NCI-H748 (cell line): ENCODE data around the gene AK9.

Experiments
- DNase-seq: peaks from one replicate; lab custom pipeline; 2025; ENCODE audit not compliant: unreplicated experiment; lab: John Stamatoyannopoulos, UW

The AK9 gene

DNA sequence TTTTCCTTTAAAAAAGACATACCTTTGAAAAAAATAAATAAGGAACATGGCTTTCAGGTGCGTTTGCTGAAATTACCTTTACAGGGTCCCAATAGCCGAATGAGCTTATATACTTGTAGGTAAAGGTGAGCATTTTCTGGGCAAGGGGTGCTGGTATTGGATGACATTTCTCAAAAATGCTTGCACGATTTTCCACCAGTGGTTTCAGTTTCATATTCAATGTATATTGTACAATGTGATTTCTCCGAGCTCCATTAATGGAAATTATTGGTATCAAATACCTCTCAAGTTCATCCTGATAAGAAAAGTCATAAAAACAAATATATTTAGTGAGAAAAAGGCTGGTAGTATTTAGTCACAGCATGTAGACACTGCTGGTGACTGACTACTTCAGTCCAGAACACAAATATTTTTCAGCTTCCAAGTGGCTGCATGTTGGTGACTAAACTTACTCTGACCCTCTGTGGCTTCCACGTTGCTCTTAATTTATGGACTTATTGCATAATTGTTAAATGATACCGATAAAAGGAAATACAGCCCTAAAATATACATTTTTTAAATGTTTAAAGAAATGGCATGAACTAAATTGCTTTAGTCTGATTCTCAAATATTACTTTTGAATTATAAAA, 175.1 kb downstream of the AK9 start:
- no peak for DNase-seq

DNA sequence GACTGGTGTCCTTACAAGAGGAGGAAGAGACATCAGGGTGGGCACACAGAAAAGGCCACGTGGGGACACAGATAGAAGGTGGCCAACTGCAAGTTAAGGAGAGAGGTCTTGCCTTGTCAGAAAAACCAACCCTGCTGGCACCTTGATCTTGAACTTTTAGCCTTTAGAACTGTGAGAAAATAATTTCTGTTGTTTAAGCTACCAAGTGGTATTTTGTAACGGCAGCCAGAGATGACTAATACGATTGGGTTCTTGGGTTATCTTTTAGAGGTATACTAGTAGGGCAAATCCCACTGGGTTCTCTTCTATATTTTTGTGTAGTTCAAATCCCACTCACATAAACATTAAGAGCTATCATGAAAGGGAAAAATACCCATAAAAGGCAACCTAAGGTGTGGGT, 176.1 kb downstream of the AK9 start:
- no peak for DNase-seq

DNA sequence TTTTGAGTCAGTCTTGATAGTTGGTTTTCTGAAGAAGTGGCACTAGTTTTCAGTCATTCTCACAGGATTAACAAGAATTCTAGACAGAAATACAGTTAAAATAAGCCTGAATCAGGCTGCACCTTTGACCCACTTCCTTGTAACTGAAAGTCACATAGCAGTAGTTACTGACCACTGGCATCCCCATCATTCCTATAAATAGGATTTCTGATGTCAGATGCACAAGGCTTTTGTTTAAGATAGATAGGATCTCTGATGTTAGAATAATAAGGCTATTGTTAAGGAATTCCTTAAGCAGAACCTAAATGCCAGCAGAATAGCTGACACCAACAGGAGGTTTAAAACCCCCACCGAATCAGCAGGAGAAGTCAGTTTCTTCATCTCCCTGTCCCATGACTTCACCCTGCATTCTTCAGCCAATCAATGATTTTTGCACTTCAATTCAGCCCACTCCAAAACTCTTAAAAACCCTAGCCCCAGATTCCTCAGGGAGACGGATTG, 177.4 kb downstream of the AK9 start:
- DNase-seq: no peak

DNA sequence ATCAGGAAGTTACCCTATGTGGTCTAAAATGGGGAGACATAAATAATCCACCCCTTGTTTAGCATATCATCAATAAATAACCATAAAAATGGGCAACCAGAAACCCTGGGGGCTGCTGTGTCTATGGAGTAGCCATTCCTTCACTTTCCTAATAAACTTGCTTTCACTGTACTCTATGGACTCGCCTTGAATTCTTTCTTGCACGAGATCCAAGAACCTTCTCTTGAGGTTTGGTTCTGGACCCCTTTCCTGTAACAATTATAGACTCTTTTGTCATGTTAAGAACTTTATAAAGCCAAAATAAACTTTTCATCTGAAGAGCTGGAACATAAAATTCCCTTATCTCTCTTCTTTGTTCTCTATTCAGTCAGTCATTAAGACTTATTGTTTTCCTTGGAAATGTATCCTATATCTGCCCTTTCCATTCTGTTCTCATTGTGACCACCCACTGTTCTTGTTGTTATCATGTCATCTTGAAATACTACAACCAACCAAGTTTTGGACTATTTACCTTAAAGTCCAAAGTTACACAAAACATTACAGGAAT, 178.7 kb downstream of the AK9 start:
- no peak for DNase-seq

DNA sequence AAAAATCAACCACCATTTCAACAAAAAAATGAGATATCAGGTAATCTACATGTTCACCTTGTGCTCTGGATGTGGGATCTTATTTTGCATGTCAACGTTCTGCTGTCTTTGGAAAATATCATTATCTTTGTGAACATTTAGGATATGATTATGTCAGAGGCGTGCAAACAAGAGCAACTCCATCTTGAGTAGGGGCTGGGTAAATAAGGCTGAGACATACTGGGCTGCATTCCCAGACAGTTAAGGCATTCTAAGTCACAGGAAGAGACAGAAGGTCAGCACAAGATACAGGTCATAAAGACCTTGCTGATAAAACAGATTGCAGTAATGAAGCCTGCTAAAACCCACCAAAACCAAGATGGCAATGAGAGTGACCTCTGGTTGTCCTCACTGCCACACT, 179.2 kb downstream of the AK9 start:
- no peak for DNase-seq

DNA sequence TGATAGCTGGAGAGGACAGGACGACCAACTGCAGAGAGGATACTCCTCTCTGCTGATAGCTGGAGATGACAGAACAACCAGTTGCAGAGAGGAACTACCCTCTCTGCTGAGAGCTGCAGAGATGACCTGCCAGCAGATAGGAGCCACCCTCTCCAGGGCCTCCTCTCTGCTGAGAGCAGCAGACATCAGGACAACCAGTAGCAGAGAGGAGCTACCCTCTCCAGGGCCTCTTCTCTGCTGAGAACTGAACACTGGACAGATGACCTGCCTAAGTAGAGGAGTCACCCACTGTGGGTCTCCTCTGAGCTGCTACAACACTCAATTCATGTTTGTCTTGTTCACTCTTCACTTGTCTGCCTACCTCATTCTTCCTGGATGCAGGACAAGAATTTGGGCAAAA, 180.6 kb downstream of the AK9 start:
- no peak for DNase-seq

DNA sequence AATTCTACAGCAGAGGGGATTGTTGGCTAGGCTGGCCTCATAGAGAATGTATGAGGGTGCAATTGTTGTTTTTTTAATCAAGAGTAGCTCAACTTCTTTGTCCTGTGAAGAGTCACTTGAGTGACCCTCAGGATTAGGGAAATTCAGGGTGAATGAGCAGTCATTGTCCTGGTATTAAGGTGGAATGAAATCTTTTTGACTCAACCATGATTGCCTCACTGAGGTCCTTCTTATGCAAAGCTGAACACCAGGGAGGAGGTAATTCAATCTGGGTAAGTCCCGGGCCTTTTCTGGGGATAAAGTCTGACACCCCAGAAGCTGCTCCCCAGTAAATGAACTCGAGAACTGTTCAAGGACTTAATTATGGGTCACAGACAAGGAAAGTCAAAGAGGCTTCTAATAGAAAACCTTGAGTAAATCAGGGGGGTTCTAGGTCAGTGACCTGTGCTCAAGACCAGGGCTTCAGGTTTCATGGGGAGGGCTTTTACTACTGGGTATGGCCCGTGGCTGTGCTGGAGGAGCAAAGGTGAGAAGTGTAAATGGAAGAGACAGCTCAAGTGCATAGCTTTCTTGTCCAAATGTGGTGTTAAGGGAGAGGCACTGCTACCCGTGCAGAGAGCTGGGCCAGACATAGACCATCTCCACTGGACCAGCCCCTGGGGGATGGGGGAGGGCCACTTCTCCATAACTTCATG, 182.7 kb downstream of the AK9 start:
- DNase-seq: no peak

DNA sequence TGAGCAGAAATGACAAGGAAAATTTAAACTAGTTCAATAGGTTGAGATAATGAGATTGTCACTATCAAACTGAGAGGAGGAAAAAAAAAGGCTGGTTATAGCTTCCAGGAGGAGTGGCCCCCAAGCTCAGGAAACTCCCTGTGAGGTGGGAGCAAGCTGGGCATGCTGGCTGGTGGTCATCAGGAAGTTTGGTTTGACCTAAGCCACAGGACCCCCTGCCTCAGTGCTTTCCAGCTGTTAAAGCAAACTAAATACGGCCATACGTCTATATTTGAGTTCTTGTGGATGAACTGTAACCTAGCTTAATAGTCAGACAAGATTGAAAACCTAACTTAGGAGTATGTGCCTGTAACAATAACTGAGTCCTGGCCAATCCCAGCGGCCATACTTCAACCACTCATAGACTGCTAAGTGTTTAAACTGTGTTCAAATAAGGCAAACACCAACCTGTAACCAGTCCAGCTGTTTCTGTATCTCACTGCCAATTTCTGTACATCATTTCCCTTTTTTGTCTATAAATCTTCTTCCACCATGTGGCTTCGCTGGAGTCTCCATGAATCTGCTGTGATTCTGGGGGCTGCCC, 183.4 kb downstream of the AK9 start:
- DNase-seq: no peak

DNA sequence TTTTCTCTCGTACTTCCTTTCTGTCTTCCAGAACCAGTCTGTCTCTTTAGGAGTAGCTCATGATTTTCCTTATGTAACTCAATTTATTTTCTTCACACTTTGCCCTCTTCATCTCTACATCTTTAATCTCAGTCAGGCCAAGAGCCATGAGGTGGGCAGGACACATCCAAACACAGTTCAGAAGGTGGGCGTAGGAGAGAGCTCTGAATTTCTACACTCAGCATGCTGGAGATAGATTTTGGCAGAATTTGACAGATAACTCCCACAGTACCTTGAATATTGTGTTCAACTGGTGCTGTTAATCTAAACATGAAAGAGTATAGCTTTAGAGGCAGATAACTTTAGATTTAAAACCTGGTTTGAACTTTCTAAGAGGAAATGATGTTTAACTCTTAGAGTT, 184.2 kb downstream of the AK9 start:
- DNase-seq: no peak

DNA sequence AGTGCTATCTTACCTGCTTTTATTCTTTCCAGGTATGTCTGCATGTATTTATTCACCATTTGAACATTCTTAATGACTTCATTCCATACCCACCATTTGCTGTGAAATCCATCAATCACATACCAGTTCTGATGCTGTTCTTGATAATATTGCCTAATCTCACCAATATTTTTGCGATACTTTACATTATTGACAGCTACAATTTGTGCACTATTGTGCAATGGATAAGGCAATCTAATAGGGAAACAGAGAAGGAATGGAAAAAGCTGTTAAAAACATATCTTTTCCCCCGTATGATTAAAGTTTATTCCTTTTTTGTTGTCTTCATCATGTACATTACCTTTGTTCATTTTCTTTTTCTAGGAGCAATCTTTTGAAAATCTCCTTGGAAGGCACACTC, 184.7 kb downstream of the AK9 start:
- DNase-seq: no peak

DNA sequence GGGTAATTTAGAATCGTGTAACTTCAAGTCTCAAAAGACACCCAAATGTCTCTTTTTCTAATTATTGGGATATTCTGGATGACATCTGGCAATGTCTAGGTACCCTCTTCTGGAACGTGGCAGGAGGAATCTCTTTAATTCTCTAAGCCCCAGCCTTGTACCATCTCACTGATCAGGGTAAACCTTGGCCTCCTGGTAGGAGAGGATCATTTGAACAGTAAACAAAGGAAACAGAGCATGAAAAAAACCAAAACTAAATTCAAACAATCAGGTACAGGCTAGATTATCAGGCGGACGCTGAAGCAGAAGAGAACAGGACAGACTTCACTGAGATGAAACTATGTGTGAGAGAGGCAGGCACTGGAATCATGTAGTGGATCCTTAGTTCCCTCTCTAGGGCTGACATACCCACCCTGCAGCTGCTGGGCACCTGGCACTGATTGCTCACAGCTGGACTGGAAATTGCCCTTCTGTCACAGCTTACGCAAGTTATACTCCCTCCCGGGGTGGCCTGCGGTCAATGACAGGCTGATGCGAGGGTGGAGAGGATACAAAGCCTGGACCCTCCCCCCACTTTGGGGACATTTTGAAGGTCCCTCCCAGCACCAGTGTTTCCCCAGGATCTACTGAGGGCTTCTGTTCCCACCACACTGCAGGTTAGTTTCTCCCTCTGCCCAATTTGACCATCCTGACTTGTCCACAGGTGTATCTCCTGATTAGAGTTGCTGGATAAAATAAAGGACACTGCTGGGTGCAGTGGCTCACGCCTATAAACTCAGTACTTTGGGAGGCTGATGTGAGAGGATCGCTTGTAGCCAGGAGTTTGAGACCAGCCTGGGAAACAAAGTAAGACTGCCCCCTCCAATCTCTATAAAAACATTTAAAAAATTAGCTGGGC, 187.4 kb downstream of the AK9 start:
- DNase-seq: peak; percentile 37

DNA sequence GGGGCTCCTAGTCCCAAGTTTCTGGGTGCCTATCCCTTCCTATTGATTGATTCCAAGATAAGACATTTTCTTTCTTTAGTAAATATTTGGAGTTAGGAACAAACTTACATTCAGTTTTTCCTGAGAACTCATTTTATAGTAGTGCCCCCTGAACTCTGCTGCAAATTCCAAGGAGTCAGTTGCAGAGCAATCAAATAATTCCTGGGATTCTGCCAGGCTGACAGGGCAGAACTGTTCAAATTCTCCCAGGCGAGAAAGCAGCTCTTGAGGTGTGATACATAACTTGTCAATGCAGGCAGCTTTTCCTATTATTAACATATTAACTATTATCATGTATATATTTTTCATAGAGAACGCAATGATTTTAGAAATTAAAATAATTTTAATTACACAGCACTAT, 192.1 kb downstream of the AK9 start:
- no peak for DNase-seq

DNA sequence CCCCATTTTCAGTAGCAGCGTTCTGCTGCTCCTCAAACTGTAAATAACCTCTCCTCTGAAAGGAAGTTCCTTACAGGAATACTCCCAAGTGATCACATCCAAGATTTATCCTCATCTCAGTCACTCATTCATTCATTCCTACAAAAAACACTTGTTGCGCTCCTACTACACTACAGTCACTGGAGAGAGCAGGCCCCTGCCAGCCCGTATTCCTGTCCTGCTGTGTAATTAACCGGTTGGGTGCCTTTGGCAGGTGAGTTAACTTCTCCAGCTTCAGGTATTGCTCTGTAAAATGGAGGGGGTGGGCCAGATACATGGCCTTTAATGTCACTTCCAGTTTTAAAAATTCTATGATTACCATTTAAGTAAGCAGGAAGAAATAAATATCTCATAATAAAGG, 192.9 kb downstream of the AK9 start:
- no peak for DNase-seq

DNA sequence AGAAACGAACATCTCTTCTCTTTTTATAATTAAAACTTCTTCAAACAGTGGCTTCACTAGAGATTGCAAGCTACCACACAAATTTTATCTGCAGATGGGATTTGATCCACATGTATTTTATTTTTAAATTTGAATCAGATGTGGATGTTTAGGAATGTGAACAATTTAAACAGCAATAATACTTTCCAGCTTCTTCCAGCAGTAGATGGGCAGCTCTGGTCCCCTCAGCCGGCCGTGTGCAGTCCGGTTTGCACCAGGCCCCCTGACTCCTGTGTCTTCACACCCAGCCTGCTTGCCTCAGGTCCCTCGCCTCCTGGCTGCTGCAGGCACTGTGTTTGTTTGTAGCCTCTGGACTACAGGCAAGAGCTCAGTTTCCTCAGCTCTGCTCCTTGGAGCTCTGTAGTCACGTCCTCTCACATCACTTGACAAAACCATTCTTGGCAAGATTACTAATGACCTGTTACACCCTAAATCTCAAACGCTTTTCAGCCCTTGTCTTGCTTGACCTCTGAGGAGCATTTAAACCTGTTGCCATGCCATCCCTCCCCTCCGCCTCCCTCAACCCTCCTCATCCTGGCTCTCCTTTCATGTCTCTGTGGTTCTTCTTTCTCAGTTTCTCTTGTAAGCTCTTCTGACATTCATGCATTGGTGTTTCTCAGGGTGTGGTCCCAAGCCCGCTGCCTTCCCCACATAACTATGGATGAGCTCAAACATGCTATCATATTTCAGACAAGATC, 194.8 kb downstream of the AK9 start:
- no peak for DNase-seq

DNA sequence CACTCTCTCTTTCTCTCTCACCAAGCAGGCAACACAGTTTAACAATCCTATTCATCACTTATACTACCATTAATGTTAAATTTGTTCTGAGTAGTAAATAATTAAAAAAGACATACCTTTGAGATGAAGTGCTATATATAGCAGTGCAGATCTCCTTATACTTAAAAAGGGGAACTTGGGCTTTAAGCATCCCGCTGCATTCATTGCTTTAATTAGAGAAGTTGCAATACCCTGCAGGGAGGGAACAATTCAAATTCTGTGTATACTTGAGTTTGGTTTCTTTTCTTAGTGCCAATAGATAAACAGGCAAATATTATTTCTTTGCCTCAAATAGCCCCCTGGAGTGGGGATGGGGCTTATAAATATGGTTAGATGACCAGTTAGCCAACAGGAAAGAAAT, 197.1 kb downstream of the AK9 start:
- no peak for DNase-seq

DNA sequence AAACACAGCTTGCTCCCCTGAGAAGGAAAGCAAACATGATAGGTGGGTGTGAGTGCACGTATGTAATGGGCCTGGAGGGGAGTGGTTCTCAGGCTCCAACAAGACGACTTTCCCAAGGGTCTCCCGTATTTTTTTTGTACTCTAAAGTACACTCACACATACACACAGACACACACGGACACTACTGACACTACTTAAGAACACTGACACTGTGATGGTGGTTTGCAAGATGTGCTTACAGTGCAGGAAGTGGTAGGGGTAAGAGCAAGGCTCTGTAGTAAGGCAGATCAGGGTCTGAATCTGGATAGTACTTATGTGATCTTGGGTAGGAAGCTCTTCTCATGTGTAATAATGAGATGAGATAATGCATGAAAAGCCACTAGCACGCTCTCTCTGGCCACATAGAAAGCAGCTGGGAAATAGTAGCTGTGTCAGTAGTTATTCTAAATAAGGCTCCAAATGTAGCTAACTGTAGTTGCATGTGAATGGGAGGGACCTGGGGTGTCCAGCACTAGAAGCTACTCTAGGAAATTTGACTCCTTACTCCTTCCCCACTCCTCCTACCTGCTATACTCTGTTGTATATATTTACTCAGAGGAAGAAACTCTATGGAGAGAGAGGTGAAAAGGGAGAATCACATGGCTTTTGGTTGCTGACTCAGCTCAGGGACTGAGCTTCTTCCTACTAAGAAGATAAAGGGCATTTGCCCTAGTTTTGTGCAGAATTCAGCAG, 199.6 kb downstream of the AK9 start:
- DNase-seq: no peak

DNA sequence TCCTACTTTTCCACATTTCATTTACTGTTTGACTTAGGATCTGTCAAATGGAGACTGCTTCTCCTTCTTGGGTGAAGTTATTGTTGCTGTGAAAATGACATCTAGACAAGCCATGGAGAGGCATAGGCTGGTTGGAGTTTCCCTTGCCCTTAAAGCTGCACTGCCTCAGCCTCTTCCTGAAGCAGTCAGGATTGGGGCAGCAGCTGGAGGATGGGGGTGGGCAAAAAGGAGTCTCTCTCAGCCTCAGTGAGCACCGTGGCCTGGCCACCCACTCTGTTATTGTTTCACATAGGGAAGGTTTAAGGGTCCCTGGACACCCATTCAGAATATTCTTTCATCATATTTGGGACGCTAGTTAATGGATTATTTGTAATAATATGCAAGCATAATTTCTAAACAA, 200.3 kb downstream of the AK9 start:
- no peak for DNase-seq

DNA sequence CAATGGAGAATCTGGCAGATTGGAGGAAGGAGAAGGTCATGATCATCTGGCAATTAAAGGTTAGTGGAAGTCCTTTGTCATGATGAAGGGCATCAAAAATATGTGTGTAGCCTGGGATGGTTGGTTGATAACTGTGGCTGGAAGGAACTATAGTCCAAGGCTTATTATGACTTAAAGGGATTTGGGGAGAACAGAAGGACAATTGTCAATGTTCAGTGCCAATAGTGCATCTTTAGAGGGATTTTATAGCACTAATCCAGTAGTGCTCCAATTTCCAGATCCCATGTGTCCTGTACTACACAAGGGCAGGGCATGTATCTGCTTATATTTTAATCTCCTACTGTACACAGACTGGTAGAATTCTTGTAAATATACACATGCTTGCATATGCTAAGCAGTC, 203.0 kb downstream of the AK9 start:
- DNase-seq: no peak

DNA sequence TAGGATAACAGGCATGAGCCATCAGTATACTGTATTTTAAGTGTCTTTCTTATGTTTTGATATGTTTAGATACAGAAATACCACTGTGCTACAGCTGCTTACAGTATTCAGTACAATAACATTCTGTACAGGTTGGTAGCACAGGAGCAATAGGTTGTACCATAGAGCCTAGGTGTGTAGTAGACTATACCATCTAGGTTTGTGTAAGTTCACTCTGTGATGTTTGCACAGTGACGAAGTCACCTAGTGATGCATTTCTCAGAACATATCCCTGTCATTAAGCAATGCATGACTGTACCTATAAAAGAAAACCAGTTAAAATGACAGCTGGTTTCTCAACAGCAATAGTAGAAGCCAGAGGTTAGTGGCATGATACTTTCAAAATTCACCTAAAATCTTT, 204.9 kb downstream of the AK9 start:
- DNase-seq: no peak
